Stromal cell of bone marrow (primary cell): Measurements from ENCODE around the gene ELOVL1.

Experiments
- DNase-seq: peaks from one replicate; pipeline ENCODE4 v3.0.0-alpha.2; 2012; ENCODE audit warnings: low read depth

Gene ELOVL1

DNA sequence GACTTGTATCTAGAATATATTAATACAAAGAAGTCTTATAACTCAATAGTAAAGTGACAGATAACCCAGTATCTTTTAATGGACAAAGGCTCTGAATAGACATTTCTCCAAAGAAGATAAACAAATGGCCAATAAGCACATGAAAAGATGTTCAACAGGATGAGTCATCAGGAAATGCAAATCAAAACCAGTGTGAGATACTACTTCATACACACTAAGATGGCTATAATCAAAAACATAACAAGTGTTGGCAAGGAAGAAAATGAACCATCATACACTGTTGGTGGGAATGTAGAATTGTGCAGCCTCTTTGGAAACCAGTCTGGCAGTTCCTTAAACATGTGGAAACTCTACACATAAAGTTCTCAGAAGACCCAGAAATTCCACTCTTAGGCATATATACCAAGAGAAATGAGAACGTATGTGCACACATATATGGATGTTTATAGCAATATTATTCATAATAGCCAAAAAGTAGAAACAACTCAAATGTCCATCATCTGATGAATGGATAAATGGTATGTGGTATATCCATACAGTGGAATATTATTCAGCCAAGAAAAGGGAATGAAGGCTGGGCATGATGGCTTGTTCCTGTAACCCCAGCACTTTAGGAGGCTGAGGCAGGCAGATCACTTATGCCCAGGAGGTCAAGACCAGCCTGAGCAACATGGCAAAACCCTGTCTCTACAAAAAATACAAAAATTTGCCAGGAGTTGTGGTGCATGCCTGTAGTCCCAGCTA, 40.1 kb downstream of the ELOVL1 start:
- no peak for DNase-seq

DNA sequence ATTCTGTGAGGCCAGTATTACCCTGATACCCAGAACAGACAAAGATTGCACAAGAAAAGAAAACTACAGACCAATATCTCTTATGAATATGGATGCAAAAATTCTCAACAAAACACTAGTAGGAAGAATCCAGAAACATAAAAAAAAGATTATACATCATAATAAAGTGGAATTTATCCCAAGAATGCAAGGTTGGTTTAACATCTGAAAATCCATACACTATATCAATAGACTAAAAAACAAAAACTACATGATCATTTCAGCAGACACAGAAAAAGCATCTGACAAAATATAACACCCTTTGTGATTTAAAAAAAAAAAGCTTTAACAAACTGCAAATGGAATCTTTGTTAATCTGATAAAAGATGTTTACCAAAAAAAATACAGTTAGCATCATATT, 42.4 kb downstream of the ELOVL1 start:
- DNase-seq: no peak

DNA sequence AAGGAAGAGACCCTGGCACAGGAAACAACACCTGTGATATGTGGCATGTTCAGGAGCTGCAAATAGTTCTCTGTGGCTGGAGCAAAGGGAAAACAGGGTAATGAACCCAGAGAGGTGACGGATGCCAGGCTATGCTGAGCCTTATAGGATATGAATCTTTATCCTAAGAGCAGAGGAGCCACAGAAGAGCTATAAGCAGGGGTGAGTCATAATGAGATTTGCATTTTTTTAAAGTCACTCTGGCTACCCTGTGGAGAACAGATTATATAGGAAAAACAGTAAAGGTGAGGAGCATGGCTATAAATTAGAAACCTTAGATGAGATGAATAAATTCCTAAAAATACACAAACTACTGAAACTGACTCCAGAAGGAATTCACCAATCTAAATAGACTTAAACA, 43.0 kb downstream of the ELOVL1 start:
- no peak for DNase-seq

DNA sequence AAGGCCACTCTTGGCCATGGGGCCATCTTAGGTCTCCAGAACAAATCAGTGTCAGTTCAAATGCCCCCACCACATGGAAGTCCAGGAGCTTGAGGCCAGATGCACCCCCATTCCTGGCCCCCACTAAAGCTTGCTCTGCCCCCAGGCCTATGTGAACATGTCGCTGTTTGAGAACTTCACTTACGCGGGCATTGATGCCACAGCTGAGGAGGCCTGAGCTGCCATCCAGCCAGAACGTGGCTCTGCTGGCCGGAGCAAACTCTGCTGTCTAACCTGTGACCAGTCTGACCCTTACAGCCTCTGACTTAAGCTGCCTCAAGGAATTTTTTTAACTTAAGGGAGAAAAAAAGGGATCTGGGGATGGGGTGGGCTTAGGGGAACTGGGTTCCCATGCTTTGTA, 45.3 kb downstream of the ELOVL1 start:
- DNase-seq: no peak

DNA sequence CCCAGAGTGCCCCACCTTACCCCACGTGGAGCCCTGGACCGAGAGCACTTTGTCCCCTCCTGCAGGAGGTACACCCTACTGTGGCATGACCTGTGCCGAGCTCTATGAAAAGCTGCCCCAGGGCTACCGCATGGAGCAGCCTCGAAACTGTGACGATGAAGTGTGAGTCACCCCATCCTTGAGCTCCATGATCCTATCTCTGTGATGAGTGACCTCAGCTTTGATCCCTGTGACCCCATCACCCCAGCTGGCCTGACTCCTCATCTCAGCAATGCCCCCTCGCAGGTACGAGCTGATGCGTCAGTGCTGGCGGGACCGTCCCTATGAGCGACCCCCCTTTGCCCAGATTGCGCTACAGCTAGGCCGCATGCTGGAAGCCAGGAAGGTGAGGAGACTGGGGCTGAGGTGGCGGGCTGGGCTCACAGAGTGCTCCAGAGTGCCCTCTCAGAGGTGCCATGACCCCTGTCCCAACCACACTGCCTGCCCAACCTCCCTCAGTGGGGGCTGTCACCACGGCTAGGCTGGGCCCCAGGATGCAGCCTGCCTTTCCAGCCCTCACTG, 46.4 kb downstream of the ELOVL1 start:
- no peak for DNase-seq

DNA sequence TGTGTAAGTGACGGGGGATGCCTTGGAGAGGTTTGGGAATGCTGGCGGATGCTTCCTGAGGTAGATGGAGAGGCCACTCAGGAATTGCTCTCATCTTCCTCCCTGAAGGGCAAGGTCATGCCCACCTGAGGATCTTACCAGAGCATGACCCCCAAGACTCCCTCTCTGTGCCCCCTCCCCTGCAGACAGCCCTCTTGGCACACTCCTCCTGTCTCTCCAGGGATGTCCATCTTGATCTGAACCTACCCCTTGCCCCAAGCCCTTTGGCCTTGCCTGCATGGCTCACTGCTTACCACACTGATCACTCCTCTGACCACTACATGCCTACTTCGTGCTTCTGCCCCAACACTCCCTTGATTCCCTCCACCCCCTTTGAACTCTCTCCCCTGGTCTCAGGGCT, 48.0 kb downstream of the ELOVL1 start:
- DNase-seq: no peak

DNA sequence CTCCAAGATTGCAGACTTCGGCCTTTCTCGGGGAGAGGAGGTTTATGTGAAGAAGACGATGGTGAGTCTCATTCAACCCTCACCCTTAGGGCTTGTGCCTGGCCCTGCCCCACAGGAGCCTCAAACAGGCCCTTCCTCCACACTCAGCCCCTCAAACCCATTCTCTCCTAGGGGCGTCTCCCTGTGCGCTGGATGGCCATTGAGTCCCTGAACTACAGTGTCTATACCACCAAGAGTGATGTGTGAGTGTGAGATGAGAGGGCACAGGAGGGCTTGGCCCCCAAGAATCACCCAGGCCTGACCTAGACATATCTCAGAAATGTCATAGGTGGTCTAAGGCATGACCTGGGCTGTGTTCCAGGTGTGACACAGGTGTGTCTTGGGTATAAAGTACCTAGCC, 48.5 kb downstream of the ELOVL1 start:
- no peak for DNase-seq

DNA sequence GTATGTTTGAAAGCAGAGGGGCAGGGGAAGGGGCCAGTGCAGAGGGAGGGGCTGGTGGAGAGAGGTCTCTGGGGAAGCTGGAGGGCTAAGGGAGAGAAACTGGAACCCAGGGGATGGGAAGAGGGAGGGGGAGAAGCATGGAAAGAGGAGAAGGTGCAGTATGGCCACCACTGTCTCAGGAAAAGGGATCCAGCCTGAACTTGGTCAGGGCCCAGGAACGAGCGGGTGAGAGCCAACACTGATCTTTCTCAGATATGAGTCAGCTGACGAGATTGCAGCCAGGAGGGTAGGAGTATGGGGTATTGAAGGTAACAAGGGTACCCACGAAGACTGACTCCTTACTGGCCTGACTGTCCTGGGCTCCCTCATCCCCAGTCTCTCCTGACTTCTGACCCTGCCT, 49.0 kb downstream of the ELOVL1 start:
- DNase-seq: no peak

DNA sequence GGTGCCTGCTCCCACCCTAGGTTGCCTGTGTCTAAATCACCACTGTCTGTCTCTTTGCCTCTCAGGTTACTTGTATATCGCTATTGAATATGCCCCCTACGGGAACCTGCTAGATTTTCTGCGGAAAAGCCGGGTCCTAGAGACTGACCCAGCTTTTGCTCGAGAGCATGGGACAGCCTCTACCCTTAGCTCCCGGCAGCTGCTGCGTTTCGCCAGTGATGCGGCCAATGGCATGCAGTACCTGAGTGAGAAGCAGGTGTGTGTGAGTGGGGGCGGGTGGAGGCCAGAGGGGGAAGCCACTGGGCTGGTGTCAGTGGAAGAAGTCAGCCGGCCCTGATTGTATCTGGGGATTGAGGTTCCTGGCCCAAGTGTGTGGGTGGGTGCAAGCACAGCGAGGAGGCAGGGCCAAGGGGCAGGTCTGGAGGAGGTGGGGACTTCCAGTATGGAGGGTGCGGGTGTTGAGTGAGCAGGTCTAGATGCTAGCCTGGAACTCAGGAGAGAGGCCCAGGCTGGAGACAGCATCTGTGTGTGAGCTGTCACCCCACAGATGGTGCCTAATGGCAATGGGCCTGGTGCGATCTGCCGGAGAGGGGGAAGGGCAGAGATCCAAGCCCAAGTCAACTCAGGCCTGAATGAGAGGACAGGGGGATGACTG, 49.9 kb downstream of the ELOVL1 start:
- DNase-seq: no peak

DNA sequence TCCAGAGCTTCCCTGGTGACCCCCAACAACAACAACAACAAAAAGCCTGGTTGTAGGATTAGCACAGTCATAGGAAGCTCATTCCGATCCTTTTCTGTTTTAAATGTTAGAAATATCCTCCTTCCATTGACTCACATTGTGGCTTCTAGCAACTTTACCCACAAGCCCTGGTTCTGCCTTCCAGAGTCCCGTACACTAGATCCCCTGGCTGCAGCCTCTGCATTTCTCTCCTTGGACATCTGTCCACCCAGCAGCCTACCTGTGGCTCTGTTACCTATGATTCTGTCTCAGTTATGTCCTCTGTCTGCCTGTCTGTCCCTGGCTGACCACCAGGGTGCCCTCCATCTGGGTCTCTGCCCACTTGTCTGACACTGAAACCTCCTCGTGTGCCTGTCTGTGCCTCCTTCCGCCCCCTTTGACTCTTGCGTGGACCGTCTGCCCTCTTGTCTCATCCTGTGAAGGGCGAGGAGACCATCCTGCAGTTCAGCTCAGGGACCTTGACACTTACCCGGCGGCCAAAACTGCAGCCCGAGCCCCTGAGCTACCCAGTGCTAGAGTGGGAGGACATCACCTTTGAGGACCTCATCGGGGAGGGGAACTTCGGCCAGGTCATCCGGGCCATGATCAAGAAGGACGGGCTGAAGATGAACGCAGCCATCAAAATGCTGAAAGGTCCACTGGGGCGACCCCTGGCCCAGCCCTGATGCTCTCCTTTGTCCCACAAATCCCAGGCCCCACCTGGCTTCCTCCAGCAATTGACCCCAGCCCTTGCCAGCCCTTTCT, 50.9 kb downstream of the ELOVL1 start:
- DNase-seq: no peak

DNA sequence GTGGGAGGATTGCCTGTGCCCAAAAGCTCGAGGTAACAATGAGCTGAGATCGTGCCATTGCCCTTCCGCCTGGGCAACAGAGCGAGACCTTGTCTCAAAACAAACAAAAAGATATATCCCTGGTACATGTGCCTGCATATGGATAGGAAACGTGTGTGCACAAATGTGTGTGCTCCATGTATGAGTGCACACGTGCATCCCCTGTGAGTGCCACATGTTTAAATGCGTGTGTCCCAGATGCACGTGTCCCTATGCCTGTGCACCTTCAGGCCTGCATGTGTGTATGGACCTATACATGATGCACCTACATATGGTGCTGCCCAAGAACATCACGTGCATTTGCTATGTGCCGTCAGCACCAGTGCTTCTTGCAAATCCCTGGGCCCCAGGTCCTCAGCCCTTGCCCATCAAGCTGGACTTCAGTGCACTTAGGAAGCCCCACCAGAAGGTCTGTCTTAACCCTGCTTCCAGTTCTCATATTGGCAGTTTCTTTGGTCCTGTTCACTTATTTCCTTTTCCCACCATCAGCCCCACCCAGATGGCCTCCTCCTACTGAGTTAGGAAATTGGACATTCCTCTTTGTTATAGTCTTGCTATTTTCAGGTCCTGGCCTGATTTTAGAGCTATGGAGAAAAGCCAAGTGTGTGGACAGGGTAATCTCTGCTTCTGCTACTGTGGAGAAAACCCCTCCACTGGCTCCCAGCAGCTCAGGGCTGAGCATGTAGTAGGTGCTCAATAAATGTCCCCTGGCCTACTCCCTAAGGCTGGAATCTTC, 51.7 kb downstream of the ELOVL1 start:
- no peak for DNase-seq

DNA sequence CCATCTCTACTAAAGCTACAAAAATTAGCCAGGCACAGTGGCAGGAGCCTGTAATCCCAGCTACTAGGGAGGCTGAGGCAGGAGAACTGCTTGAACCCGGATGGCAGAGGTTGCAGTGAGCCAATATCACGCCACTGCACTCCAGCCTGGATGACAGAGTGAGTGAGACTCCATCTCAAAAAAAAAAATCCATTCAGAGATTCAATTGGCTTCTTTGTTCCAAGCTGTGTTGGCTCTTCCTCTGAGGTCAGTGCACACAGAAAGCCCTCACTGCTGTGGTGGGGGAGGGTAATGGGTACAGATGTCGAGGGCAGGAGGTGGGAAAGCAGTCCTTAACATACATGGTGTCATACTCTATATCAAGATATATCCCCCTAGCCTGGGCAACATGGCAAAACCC, 52.3 kb downstream of the ELOVL1 start:
- DNase-seq: no peak

DNA sequence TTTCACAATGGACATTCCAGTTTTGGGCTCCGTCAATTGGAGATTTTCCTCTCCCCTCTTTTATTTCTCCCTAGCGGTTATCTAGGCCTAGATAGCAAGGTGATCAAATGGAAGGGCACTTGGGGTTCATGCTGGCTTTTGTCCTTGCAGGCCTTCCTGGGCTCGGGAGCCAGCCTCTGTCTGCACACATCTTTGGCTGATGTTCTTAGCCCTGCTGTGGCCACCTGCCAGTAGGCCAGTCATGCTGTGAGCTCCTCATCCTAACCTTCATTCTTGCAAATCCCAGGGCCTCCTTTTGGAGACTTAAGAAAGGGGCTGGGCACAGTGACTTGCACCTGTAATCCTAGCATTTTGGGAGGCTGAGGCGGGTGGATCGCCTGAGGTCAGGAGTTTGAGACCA, 53.6 kb downstream of the ELOVL1 start:
- no peak for DNase-seq

DNA sequence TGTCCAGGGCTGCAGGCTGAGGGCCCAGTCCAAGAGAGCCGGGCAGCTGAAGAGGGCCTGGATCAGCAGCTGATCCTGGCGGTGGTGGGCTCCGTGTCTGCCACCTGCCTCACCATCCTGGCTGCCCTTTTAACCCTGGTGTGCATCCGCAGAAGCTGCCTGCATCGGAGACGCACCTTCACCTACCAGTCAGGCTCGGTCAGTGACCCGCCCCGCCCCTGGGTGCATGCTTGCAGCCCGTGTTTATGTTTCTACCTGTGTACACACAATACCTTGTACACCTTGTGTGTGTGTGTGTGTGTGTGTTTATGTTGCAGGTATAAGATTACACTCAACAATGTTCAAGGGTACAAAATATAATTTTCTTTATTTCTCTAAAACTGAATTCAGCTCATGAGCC, 54.0 kb downstream of the ELOVL1 start:
- DNase-seq: no peak
